HG03135 (cell line): ENCODE data around the gene CCSER2.
A peak's percentile ranks its signal among the peaks of the same experiment; 100 is the strongest.
"Not testable (repeated sequence)": the region's sequence is repeated elsewhere in the genome, so short reads cannot be mapped to it uniquely, and the experiment has no call there.

Source experiments
- ATAC-seq: cut with Tn5 transposase; IDR thresholded peaks from one replicate; pipeline ENCODE4 v1.9.1; 2021; ENCODE audit warnings: mild to moderate bottlenecking, moderate library complexity; ENCODE audit not compliant: unreplicated experiment

The CCSER2 gene

DNA sequence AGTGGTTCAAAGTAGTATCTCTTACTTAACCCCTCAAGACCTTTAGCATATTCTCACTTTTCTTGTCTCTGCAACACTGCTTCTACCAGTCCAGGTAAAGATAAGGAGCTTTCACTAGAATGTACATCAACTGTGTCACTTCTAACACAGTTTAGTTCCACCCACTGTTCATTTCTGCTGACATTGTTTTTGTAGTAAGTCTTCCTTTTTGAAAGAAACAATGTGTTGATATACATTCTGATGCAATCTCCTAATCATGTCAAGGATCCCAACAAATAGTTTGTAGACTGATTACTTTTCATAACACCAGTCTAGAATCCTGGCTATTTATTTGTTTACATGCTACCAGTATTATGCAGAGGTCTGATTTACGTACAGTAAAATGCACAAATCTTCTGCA is 47.5 kb downstream of the CCSER2 start:
- ATAC-seq = no peak

DNA sequence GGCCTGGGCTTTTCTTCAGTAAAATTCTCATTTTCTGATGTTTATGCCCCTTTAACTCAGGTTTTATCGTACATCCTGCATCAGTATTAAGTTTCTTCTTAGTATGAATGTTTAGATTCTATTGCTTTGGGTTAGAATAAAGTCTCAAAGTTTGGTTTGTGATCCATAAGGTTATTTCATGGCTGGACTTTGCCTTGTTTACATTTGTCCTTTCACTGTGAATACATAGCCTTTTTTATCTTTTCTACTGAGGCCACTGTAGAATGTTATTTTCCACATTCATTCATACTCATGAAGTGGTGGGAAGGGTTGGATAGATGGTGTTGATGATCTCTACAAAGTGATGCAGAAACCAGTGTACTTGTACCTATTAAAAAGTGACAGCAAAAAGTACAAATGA is 59.8 kb downstream of the CCSER2 start:
- ATAC-seq = no peak

DNA sequence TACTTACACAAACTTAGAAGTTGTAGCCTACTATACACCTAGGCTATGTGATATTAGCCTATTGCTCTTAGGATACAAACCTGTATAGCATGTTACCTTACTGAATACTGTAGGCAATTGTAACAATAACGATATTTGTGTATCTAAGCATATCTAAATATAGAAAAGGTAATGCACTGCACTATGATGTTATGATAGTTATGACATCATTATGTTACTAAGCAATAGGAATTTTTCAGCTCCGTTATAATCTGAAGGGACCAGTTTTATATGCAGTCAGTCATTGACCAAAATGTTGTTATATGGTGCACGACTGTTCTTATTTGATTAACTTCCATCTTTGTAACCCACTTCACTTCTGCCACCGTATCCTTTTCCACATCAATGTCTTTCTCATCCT is 62.0 kb downstream of the CCSER2 start:
- no peak for ATAC-seq

DNA sequence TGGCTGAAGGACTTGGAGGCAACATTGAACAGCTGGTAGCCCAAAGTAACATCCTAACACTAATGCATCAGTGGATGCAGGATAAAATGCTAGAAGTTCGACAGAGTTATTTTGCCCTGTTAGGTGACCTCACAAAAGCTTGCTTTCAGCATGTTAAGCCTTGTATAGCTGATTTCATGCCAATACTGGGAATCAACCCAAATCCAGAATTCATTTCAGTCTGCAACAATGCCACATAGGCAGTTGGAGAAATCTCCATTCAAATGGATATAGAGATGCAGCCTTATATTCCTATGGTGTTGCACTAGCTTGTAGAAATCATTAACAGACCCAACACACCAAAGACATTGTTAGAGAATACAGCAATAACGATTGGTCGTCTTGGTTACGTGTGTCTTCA is 62.9 kb downstream of the CCSER2 start:
- no peak for ATAC-seq

DNA sequence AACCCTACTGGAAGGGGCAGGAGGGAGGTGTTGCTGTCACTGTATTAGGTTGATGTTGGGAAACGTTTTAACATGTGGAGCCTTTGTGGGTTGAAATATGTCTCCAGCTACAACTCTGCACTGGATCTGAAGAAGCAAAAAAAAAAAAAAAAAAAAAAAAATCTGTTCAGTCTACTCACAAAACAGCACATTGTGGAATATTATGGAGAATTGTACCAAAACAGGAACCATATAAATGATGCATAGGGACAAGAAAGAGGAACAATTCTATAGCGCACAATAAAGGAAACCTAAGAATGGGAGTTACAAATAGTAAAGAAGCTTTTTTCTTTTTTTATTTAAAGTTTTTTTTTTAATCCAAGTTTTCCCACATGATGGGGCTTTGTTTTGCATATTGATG is 63.8 kb downstream of the CCSER2 start:
- no peak for ATAC-seq

DNA sequence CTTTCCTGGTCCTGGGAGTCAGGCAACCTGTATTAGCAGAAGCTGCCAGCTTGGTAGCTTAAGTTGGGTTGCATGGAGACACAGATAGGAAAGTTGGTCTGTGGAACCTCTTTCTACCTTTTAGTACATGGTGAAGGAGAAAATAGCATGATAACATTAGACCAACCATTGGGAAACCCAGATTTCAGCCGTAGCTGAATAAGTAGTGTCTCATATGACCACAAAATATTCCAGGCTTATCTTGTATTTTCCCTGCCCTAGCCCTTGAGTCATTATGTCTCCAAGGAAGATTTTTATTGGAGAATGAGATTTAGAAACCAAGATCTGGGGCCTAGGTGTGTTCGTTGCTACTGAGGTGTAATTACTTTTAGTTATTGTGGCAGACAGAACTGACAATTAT is 67.2 kb downstream of the CCSER2 start:
- no peak for ATAC-seq

DNA sequence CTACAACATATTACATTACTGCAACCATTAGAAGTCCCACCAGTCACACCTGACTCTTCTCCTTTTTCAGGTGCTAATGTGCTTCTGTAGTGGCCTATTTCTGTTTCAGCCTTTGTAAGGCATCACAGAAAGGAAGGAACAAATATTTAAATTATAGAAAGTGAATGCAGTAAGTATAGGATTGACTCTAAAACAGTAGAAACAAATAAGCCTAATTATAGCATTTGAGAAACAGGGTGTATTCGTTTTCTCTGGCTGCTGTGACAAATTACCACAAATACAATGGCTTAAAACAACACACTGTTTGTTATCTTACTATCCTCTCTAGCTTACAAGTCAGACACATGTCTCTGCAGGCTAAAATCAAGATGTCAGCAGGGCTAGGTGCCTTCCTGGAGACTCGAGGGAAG is 69.4 kb downstream of the CCSER2 start:
- peak; percentile 73 for ATAC-seq

DNA sequence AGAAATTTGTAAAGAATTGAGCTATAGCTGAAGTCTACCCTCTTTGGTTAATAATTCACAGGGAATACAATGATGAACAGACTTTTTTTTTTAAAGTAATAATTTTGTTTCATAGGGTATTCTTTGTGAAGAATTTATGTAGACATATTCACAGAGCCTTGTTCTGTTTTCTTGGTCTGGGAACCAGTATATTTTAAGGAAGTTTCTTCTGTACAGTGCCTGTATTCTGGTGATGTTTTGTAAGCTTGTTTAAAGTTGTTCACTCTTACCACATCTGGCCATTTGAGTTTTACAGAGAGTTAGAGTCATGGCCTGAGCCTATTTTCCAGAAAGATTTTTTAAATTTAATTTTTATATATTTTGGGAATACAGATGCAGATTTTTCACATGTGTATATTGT is 70.3 kb downstream of the CCSER2 start:
- no peak for ATAC-seq

DNA sequence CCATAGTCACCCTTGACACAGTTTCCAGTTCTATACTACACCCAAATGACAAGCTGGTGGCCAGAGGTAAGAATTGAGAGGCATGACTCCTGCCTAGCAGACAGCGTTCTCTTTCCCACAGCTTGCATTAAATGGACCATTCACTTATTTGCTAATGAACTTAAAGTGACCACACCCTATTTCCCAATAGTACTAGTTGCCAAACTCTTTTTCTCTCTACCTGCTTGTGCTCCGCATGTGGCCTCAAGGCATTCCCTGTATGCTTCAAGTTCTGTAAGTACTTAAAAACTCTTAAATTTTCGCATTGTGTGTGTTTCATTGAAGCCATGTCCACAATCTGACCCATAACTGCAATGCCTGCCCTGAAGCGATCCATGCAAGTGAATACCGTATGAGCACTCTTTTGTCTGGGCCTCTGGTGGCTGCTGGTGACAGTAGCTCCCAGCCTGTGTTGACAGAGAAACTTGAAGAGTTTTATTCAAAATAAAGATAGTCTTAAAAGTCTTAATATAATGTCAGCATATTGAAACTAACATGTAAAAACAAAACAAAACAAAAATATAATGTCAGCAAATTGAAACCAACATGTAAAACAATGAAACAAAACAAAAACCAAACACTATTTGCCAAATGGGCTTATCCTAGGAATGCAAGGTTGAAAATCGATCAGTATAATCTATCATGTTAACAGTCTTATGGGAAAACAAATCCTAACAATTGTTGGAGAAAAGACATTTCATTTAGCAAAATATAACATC is 73.6 kb downstream of the CCSER2 start:
- ATAC-seq = no peak

DNA sequence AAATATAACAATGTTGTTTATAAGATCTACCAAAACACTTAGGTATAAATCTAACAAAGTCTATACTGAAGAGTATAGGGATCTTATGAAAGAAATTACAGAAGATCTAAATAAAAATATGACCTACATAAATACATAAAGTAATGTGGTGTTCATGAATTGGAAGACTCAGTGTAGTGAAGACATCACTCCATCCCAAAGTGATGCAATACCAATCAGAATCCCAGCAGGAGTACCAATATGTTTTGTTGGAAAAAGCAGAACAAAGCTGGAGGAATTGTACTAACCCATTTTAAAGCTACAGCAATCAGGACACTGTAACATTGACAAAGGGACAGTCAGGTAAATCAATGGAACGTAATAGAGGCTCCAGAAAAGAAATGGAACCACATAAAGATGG is 76.4 kb downstream of the CCSER2 start:
- no peak for ATAC-seq

DNA sequence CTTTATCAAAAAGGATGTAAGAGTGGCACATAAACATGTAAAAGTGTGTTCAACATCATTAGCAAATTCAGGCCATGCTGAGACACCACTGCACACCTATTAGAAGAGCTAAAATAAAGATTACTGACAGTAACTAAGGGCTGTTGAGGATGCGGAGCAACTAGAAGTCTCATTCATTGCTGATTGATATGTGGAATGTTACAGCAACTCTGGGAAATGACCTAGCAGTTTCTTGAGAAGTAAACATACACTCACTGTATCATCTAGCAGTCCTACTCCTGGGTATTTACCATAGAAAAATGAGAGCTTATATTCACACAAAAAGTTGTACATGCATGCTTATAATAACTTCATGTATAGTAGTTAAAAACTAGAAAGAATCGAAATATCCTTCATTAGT is 77.3 kb downstream of the CCSER2 start:
- ATAC-seq = no peak

DNA sequence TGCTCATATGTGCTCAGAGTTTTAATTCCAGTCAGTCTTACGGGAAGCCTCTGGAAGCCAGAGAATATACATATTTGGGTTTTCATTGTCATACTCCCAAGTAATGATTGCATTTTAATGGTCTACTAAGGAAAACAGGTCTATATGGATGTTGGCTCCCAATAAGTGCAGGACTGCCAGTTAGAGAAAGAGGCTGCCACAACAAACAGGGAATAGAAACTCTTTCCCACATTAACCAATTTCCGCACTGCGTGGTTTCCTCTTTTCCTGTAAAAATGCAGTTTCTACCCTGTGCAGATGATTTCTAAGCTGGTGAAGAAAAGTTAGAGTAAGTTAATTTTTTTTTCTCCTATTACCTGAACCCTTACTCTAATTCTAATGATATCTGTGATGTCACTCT is 78.2 kb downstream of the CCSER2 start:
- no peak for ATAC-seq

DNA sequence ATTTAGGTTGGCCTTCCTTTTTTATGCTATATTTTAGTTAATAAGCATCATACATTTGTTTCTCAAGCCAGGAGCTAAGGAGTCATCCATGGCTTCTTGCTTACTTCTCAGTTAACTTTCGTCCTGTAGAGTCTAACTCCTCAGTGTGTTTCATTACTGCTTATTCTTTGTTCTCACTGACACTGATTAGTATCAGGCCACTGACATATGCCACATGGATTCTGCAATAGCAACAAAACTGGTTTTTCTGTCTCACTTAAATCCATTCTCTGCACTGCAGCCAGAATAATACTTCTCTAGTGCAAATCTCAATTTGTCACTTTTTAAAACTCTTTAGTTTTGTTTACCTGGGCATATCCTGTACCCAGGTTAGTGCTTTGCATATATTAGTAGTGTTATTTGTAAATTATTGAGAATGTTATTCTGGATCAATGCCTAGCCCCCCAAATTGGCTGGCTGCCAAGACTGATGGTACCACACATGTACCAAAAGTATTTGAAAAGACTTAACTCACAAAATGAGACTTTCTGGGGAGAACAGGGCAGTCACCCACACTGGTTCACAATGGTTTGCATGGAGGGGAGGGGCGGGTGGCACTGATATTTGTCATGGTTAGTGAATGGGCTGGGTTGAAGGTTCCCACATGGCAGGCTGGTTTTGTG is 79.1 kb downstream of the CCSER2 start:
- no peak for ATAC-seq

DNA sequence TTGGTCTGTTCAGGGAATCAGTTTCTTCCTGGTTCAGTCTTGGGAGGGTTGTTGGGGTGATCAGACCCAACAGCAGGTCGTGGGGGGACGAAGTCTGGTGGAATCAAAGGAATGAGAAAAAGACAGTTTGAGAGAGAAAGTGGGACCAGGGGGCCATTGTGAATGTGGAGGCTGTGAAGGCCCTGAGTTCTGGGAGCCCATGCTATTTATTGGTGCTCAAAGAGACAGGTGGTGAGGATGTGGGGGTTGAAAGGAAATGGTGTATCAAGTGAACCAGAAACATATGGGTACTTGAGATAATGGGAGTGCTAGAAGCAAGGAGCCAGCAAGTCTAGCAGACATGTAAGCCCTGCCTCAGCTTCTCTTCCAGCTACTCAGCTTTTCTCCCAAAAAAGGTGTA is 84.1 kb downstream of the CCSER2 start:
- no peak for ATAC-seq

DNA sequence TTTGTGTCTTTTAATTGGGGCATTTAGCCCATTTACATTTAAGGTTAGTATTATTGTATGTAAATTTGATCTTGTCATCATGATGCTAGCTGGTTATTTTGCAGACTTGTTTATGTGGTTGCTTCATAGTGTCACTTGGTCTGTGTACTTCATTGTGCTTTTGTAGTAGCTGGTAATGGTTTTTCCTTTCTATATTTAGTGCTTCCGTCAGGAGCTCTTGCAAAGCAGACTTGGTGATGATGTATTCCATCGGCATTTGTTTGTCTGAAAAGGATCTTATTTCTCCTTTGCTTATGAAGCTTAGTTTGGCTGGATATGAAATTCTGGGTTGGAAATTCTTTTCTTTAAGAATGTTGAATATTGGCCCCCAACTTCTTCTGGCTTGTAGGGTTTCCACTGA is 85.7 kb downstream of the CCSER2 start:
- not testable (repeated sequence) for ATAC-seq

DNA sequence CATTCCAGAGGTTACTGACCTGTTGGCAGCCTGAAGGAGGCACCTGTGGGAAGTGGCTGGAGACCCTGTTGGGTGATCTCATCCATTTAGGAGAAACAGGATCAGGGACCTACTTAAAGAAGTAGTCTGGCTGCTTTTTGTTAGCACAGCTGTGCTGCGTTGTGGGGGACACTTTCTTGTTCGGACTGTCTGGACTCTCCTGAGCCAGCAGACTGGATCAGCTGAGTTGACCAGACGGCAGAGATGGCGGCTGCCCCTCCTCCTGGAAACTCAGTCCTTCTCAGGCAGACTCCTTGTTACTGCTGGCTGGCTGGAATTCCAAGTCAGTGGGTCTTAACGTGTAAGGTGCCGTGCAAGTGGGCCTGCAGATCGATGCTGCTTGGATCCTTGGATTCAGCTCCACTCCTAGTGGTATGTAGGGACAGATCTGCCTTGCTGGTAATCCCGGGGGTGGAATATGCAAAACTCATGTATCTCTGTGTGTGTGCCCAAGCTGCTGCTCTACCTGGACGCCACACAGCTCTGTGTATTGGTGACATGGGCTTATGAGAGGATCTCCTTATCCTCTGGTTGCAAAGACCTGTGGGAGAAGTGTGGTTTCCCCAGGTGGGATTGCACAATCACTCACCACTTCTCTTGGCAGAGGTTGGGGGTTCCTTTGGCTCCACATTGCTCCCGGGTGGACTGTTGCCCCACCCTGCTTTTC is 87.3 kb downstream of the CCSER2 start:
- no peak for ATAC-seq

DNA sequence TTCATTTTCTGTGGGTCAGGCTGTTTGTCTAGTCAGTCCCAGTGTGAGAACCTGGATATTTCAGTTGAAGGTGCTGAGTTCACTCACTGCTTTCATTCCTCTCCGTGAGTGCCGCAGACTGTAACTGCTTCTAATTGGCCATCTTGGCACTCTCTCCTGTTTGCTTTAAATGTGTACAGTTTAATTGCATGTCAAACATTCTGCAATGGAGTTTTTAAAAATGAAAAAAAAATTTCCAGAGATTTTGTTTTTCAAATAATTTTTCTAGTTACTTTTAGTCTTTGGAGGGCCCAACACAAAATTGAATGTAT is 87.8 kb downstream of the CCSER2 start:
- ATAC-seq = no peak

DNA sequence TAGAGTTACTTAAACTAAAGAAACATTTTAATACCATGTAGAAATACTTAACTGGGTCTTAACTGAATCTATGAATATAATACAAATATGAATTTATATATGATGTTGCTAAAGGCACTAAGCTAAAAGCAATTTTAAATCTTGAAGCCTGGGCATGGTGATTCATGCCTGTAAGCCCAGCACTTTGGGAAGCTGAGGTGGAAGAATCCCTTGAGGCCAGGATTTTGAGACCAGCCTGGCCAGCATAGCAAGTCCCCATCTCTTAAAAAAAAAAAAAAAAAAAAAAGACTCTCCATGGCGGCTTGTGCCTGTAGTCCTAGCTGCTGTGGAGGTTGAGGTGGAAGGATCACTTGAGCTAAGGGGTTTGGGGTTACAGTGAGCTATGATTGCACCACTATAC is 95.3 kb downstream of the CCSER2 start:
- ATAC-seq = no peak

DNA sequence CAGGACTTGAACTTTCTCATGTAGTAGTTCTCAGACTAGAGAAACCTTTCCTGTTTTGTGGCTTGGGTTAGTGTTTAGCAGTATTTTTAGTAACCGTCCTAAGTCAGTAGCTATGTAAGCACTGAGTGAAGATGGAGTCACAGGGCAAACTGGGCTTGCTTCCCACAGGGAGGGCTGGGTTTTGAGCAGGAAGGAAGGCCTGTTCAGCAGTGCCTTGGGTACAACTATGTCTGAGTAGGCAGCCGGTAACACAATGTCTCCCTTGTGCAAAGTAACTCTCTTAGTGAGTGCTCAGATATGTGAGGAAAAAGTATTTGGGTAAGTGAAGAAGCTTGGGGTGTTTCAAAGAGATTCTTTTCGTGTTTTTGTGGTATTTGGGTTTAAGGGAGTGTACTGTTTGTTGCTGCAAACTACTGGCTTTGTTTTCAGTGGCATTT is 96.4 kb downstream of the CCSER2 start:
- no peak for ATAC-seq

DNA sequence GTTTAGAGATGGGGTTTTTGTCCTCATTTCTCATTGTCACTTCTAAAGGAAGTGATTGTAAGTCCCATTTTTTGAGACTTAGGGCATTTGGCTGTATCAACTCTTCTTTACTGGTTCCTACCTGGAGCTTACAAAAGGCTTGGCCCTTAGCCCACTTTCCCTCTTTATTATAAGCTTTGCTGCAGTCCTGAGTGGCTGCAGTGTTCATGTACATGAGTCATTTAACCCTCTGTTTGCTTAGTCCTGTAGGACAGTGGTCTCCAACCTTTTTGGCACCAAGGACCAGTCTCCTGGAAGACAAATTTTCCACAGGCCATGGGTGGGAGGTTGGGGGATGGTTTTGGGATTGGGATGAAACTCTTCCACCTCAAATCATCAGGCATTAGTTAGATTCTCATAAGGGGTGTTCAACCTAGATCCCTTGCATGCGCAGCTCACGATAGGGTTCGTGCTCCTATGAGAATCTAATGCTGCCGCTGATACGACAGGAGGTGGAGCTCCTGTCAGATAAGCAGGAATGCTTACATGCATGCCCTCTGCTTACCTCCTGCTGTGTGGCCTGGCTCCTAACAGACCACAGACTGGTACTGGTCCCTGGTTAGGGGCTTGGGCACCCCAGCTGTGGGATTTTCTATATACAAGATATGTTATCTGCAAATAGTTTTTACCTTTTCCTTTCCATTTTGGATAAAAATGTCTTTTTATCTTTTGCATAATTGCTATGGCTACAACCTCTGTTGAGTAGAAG is 99.7 kb downstream of the CCSER2 start:
- ATAC-seq = no peak

DNA sequence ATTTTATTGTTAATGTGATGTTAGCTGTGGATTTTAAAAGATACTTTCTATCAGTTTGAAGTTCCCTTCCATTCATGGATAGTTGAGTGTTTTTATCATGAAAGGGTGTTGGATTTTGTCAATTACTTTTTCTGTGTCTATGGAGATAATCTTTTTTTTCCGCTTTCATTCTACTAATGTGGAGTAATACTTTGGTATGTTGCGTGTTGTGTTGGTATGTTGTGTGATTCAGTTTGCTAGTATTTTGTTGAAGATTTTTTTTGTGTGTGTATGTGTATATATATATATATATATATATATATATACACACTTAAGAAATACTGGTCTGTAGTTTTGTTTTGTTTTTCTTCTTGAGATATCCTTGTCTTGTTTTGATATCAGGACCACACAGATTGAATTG is 100.3 kb downstream of the CCSER2 start:
- no peak for ATAC-seq
